ENCODE results near the gene EXOC7.

The EXOC7 gene

DNA sequence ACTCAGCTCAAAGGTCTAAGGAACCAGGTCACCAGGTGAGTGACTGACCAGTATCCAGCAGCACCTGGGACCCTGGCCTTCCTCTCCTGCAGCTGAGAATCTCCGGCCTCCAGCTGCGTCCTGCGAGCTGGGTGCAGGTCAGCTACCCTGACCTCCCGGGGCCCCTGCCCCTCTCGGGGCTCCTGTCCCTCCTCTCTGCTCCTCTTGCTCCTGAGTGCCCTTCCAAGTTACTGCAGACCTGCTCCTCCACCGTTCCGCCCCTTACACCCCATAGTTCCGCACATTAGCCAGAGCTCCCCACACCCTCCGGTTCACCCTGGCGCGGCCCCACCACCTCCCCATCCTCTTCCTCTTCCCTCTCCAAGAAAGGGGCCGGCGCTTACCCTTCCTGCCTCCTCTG lies 26.9 kb upstream of the EXOC7 start:
- no peak for TF ChIP-seq ZFX (IDR thresholded peaks at IDR 0.05; ENCODE audit: borderline replicate concordance)
- no peak for TF ChIP-seq CTCF (IDR thresholded peaks at IDR 0.05)
- H3K27ac ChIP-seq, result no peak overlapping the region

- TF ChIP-seq ZFX (IDR thresholded peaks at IDR 0.05; ENCODE audit: borderline replicate concordance) (no peak), CTCF (IDR thresholded peaks at IDR 0.05) (no peak)
- H3K27ac ChIP-seq, result no peak overlapping the region
These were observed 22.3 kb upstream of the EXOC7 start for GRCh38 chr17:76125922-76126321.

DNA sequence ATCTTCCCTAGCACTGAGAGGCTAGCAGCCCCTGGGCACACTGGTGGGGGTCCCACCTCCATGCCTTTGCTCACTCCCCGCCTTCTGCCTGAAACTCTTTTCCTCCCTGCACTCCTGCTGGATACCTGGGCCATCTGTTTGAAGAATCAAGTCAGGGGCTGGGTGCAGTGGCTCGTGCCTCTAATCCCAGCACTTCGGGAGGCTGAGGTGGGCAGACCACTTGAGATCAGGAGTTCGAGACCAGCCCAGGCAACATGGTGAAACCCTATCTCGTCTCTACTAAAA lies 21.7 kb upstream of the EXOC7 start:
- no peak overlapping the region for H3K27ac ChIP-seq
- TF ChIP-seq CTCF (IDR thresholded peaks at IDR 0.05), result no peak
- no peak for TF ChIP-seq ZFX (IDR thresholded peaks at IDR 0.05; ENCODE audit: borderline replicate concordance)

- H3K27ac ChIP-seq, result no peak overlapping the region
- TF ChIP-seq CTCF (IDR thresholded peaks at IDR 0.05) (no peak; the same call in 1 of the 2 replicates), ZFX (IDR thresholded peaks at IDR 0.05; ENCODE audit: borderline replicate concordance) (no peak)
These were observed 21.2 kb upstream of the EXOC7 start for GRCh38 chr17:76124582-76125390.

GRCh38 chr17:76123749-76124581 lies 20.4 kb upstream of the EXOC7 start:
- H3K27ac ChIP-seq, result no peak overlapping the region
- no peak for TF ChIP-seq ZFX (IDR thresholded peaks at IDR 0.05; ENCODE audit: borderline replicate concordance)
- TF ChIP-seq CTCF (IDR thresholded peaks at IDR 0.05), result no peak

- H3K27ac ChIP-seq, result no peak overlapping the region
- TF ChIP-seq ZFX (IDR thresholded peaks at IDR 0.05; ENCODE audit: borderline replicate concordance) (no peak), CTCF (IDR thresholded peaks at IDR 0.05) (no peak)
These were observed 19.6 kb upstream of the EXOC7 start for GRCh38 chr17:76123191-76123499.

Measured in 22Rv1 (cell line).